ENCODE results near the gene EPHB1. TPM values are rescaled to one million over a fixed set of nuclear protein-coding genes. Genes with fewer than 3 reads are reported as not detected.

Gene EPHB1
- total RNA-seq, 4 donors from 2014 or later, result 1.00 to 8.9 (median 4.5) TPM

DNA sequence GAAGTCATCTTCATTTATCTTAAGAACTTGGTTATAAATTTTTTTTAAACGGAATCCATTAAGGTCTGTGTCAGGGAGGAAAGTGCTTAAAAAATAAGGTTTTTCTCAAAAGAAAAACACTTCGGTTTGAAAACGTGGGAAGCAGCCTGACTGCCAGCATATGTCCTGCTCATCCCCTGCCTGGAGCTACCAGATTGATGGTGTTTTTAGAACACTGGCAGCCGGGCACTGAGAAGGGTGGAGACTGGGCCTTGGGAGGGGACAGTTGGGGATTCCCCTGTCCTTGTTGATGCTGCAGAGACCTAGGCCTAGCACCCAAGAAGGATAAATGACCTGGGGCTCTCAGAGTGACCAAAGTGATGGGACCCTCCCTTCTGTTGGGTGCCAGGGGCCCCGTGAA, 296.9 kb downstream of the EPHB1 start:
- no peak for ATAC-seq
- H3K27me3 ChIP-seq, result no peaks in the 10 kb centered on the region
- no peak overlapping the region for H3K27ac ChIP-seq
- H3K4me1 ChIP-seq, result no peaks in the 10 kb centered on the region
- no peaks in the 10 kb centered on the region for H3K9me3 ChIP-seq
- H3K36me3 ChIP-seq, result no peaks in the 10 kb centered on the region
- H3K4me3 ChIP-seq, result no peak overlapping the region
- in situ Hi-C loops (cut with MboI; ENCODE audit: low sequenced_read_pairs in 4 of 4), result no loop called here
- DNase-seq, result no peak
- TF ChIP-seq, protein P1, sequence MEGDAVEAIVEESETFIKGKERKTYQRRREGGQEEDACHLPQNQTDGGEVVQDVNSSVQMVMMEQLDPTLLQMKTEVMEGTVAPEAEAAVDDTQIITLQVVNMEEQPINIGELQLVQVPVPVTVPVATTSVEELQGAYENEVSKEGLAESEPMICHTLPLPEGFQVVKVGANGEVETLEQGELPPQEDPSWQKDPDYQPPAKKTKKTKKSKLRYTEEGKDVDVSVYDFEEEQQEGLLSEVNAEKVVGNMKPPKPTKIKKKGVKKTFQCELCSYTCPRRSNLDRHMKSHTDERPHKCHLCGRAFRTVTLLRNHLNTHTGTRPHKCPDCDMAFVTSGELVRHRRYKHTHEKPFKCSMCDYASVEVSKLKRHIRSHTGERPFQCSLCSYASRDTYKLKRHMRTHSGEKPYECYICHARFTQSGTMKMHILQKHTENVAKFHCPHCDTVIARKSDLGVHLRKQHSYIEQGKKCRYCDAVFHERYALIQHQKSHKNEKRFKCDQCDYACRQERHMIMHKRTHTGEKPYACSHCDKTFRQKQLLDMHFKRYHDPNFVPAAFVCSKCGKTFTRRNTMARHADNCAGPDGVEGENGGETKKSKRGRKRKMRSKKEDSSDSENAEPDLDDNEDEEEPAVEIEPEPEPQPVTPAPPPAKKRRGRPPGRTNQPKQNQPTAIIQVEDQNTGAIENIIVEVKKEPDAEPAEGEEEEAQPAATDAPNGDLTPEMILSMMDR (IDR thresholded peaks at IDR 0.05 in 4 of 5, conservative IDR thresholded peaks at IDR 0.05 in 1 of 5), result no peak
- TF ChIP-seq POLR2A (IDR thresholded peaks at IDR 0.05), result no peak
- intact Hi-C loops (cut with DNase I; ENCODE audit: low total_unique reads), result no loop called here

DNA sequence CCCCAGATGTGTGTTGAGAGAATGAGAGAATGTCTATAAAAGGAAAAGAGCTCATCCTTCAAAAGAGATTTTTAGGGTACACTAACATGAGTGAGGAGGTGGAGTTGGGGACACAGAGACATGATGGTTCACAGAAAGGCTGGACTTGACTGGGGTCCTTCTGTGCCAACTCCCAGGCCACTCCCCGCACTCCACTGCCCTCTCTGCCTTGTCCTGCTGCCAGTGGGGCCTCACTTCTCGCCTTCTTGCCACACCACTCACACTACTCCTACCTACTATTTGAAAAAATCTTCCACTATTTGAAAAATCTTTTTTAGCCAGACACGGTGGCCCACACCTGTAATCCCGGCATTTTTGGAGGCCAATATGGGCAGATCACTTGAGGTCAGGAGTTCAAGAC, 298.1 kb downstream of the EPHB1 start:
- DNase-seq, result no peak
- in situ Hi-C loops (cut with MboI; ENCODE audit: low sequenced_read_pairs in 4 of 4) (no loop called here), intact Hi-C loops (cut with DNase I; ENCODE audit: low total_unique reads) (no loop called here)

DNA sequence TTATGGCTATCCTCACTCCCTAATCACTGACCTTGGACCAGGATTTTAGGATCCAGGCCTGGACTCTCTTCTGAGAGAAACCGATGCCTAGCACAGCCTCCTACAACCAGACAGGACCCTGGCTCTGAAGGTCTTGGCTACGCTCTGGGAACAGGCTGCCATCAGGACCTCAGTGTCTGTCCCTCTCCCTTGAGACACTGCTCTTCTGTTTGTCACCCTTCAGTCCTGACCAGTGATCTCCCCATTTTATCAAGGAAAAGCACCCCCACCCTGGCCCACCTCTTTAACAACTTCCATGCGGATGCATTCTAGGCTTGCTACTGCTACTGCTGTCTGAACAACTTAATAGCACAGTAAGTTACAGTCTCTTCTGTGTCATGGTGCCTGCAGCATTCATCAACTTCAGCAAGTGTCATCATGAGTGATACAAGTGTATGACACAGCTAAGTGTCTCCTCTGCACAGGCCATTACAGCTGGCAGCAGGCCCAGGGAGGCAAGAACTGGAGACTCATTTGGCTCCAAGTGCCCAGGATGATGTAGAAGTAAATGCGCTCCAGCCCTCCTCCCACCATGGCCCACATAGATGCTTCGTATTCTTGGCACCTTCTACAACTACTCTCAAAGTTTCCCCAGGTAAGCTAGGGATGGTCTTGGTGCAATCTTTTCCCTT, 302.4 kb downstream of the EPHB1 start:
- Histone ChIP-seq H3K27me3 (no peaks in the 10 kb centered on the region), H3K4me1 (peaks cover 4 to 6% of the 10 kb centered on the region in 2 donors), H3K27ac (no peak overlapping the region), H3K36me3 (no peaks in the 10 kb centered on the region), H3K9me3 (no peaks in the 10 kb centered on the region), H3K4me3 (no peak overlapping the region)
- TF ChIP-seq, protein P1 (IDR thresholded peaks at IDR 0.05 in 4 of 5, conservative IDR thresholded peaks at IDR 0.05 in 1 of 5), result no peak
- TF ChIP-seq POLR2A (IDR thresholded peaks at IDR 0.05), result no peak
- no peak for DNase-seq
- ATAC-seq, result no peak
- intact Hi-C loops (cut with DNase I; ENCODE audit: low total_unique reads), result no loop called here
- in situ Hi-C loops (cut with MboI; ENCODE audit: low sequenced_read_pairs in 4 of 4), result no loop called here

More for the DNA sequence above, 298.1 kb downstream of the EPHB1 start:
- Histone ChIP-seq H3K27me3 (no peaks in the 10 kb centered on the region), H3K4me3 (no peak overlapping the region), H3K9me3 (no peaks in the 10 kb centered on the region), H3K36me3 (no peaks in the 10 kb centered on the region), H3K4me1 (no peaks in the 10 kb centered on the region), H3K27ac (no peak overlapping the region)
- ATAC-seq, result no peak
- no peak for TF ChIP-seq POLR2A (IDR thresholded peaks at IDR 0.05)
- TF ChIP-seq, protein P1 (IDR thresholded peaks at IDR 0.05 in 4 of 5, conservative IDR thresholded peaks at IDR 0.05 in 1 of 5), result no peak

DNA sequence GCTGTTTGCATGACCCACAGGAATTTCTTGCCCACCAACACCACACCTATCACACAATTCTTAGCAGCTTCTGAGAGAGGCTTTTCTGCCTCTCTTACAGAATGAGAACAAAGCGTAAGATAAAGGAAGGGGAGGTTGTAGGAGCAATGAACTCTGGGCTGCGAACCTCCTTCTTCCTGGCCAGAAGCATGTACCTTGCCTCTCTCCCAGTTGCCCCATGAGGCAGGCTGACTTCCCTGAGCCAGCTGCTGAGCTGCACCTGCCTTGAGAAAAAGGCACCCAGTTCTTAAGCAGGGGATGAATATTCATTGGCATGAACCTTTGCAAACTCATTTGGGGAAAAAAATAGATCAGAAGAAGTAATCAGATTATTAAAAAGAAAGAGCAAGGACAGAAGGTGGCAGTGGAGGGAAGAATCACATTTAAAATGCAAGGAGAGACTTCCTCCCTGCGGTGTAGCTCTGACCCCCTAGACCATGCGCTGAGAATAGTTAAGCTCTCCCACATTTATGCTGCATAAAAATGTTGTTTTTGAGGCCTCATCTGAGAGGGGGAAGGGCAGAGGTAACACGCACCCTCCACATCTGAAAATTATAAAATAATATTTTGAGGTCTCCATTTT, 304.8 kb downstream of the EPHB1 start:
- Histone ChIP-seq H3K4me1 (peaks cover 6 to 7% of the 10 kb centered on the region in 2 donors), H3K27me3 (no peaks in the 10 kb centered on the region), H3K4me3 (no peak overlapping the region), H3K36me3 (no peaks in the 10 kb centered on the region), H3K27ac (no peak overlapping the region), H3K9me3 (no peaks in the 10 kb centered on the region)
- DNase-seq (no peak), ATAC-seq (no peak)
- intact Hi-C loops (cut with DNase I; ENCODE audit: low total_unique reads) (no loop called here), in situ Hi-C loops (cut with MboI; ENCODE audit: low sequenced_read_pairs in 4 of 4) (no loop called here)
- TF ChIP-seq, protein P1 (IDR thresholded peaks at IDR 0.05 in 4 of 5, conservative IDR thresholded peaks at IDR 0.05 in 1 of 5), result no peak
- TF ChIP-seq POLR2A (IDR thresholded peaks at IDR 0.05), result no peak
